Stimulated activated CD4-positive, alpha-beta T cell treated with anti-CD3 and anti-CD28 coated beads, Interleukin-12 subunit alpha, Interleukin-12 subunit beta, amount 100 ng/mL, for 4 hours (primary cell): ENCODE measurements around the gene NR5A2.

Source experiments
- DNase-seq: peaks from one replicate; pipeline ENCODE4 v3.0.0-alpha.2; 2020

NR5A2 gene

DNA sequence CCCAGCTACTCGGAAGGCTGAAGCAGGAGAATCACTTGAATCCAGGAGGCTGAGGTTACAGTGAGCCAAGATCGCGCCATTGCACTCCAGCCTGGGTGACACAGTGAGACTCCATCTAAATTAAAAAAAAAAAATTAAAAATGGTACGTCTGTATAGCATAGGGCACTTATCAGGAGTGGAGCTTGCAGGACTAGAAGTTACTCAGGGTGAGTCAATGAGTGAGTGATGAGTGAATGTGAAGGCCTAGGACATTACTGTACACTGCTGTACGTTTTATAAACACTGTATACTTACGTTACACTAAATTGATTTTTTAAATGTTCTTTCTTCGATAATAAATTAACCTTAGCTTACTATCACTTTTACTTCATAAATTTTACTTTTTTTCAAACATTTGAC, 183.6 kb downstream of the NR5A2 start:
- no peak for DNase-seq

DNA sequence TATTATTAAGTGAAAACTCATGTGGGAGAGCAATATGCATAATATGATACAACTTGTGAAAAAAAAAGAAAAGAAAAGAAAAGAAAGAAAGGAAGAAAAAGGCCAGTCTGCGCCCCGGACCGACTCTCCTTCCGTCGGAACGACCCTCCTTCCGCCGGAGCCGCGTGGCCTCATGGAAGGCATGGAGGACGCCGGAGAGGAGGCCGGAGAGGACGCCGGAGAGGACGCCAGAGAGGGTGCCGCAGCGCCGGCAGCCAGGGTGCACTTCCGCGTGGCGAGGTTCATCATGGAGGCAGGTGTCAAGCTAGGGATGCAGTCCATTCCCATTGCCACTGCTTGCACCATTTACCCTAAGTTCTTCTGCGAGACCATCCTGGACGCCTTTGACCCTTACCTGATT, 185.9 kb downstream of the NR5A2 start:
- DNase-seq: no peak

DNA sequence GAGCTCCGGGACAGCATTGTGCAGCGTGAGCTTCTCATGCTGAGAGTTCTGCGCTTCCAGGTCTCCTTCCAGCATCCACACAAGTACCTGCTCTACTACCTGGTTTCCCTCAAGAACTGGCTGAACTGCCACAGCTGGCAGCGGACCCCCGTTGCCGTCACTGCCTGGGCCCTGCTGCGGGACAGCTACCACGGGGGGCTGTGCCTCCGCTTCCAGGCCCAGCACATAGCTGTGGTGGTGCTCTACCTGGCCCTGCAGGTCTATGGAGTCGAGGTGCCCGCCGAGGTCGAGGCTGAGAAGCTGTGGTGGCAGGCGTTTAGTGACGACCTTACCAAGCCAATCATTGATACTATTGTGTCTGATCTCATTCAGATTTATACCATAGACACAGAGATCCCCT, 186.4 kb downstream of the NR5A2 start:
- no peak for DNase-seq

DNA sequence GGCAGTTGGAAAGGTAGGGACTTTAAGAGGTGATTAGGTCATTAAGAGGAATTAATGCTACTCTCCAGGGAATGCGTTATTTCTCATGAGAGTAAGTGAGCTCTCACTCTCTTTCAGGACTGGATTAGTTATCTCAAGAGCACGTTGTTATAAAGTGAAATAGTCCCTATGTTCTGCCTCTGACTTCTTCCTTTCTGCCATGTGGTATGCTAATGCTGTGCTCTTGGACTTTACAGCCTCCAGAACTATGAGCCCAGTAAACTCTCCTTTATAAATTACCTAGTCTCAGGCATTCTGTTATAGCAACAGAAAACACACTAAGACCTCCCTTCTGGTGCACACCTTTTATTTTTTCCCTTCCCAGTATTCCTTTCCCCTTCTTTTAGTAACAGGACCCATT, 187.8 kb downstream of the NR5A2 start:
- DNase-seq: no peak

DNA sequence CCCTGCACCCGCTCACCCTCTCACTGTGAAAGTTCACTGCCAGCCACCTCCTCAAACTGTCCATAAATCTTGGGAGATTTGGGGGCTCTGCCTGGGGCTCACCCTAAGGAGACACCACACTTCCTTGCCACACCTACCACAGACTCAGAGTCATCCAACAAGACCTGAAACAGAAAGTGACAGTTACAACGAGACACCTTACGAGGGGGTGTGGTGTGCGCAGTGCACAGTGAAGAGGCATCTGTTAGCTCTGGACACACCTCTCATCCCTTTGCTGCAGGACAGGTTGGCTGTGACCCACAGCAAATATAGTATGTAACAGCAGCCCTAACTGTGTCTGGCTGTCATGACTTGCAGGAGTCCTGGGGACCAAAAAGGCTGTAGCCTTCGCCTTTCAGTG, 190.2 kb downstream of the NR5A2 start:
- no peak for DNase-seq

DNA sequence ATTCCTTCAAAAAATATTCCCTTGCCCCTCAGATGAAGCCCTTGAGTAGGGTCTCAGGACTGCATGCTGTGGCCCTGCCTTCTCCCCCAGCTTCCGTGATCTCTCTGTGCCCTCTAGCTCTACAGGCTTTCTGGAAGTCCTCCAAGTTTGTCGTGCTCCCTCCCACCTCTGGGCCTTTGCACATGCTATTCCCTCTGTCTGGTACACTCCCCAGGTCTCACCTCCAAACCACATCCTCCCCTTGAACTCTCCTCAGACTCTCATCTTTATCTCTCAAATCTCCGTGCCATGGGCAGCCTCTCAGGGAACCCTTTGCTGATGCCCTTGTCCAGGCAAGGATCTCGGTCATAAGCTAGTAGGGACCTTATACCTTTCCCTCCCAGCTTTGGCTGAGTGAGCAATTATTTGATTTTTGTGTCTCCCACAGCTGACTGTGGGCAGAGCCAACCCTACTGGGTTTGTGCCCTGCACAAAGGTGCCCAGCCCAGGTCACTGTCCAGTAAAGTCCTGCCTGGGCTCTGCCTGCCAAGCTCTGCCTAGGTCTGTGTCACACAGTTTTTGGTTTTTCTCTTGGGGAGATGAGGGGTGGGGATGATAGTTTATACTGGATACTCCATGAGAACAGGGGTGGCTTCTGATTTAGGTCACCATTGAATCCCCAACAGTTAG, 194.2 kb downstream of the NR5A2 start:
- no peak for DNase-seq

DNA sequence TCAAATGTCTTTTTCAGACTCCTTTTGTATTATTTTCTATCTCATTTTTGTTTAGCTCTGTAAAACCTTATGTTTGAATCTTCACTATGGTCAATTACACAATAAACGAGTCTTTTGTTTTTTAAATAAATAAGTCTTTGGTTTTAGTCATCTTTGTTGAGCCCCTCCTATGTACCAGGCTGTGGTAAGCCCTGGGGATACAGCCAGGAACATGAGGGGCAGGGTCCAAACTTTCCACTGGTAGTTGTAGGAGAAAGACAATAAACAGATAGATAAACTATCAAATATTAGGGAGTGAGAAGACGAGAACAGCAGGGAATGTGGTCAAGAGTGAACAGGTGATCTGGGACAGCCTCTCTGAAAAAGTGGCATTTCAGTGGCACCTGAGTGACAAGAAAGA, 195.7 kb downstream of the NR5A2 start:
- no peak for DNase-seq

DNA sequence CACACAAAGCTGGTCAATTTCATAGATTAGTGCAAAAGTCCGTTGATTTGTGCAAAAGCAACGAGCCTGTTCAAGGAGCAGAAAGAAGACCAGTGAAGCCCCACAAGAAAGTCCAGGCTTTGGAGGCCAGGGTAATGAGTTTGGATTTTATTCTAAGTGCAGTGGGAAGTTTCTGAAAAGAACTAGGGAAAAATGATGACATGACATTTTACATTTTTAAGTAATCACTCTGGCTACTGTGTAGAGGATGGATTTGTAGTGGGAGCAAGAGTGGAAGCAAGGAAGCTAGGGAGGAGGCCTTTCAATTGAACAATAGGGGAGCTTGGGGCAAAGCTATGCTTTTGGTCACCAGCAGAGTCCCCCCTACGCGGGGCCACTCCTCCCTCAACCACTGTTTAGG, 196.1 kb downstream of the NR5A2 start:
- DNase-seq: no peak

DNA sequence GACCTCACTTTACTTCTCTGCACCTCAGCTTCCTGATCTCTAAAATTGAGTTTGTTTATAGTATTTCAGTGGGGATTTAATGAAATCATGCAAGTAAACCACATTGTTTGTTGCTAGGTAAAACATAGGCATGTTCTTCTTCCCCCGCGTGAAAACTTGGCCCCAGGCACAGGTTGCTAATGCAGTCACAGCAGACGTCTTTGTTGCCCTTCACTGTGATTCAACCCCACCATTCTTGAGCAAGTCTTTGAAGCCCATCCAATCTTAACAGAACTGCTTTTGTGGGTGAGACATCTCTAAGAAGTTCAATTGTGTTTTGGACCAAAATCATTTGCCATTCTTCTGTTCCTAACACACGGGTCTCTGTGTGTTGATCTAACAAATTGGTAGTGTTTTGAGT, 196.8 kb downstream of the NR5A2 start:
- no peak for DNase-seq

DNA sequence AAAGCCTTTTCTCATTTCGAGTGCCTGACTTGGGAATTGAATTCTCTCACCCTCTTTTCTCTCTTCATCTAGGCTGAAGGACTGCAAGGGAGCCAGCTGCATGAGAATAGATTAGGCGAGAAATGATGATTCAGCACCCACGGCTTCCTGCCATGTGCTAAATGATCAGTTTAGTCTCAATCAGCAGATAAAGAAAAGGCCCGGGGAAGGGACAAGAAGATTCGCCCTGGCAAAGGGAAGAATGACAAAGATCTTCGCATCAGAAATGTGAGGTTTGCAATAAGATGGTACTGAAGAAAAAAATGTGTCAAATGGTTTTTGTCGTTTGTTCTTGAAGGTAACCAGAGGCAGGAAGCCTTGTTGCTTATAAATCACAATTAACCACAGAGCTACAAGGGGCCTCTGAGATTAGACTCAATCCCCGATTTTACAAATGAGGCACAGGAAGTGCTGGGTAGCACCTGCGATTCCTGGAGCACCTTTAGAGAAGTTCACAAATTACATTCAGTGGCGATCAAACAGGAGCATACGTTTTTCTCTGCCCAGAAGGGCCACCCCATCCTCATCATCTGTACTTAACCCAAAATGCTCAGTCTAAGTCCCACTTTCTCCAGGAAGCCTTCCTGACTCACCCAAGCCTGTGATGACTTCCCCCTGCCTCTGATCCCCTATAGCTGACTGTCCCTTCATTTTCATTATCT, 198.9 kb downstream of the NR5A2 start:
- peak; percentile 13 for DNase-seq

DNA sequence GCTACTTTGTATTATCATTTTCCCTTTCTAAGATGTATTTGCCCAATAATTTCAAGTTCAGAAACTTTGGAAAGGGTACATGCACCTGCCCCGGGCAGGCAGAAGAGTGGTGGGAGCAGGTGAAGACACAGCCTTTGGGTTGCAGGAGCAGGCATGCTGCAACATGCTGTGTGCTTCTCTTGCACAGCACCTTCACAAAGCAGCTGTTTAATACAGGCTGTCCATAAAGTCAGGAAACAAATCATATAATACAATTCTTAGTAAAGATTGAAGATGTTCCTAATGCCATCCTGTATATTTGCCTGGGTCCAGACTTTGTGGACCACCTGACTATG, 199.4 kb downstream of the NR5A2 start:
- no peak for DNase-seq
